ENCODE data around the gene FXYD1. TPM values are rescaled to one million over a fixed set of nuclear protein-coding genes. Genes with fewer than 3 reads are reported as not detected.

FXYD1 gene
- total RNA-seq, 4 donors from 2014 or later, result 44.4 to 92.6 (median 70.7) TPM

- H3K9me3 ChIP-seq, result no peaks in the 10 kb centered on the region
- peak overlapping the region; percentile 80 to 85 (median 82) for H3K27ac ChIP-seq (replicated peaks in 1 of 4)
- peak overlapping the region in 2 of 4 donors; percentile 58 to 59 for H3K4me3 ChIP-seq
- H3K36me3 ChIP-seq, result no peaks in the 10 kb centered on the region
- TF ChIP-seq POLR2A (IDR thresholded peaks at IDR 0.05; ENCODE audit: low read depth) (no peak), CTCF (IDR thresholded peaks at IDR 0.05) (no peak), EP300 (IDR thresholded peaks at IDR 0.05) (no peak), POLR2AphosphoS5 (IDR thresholded peaks at IDR 0.05) (peak; percentile 19 to 24)
- no peak for DNase-seq (ENCODE audit: extremely low spot score)
- 87% methylated on average over 5 of the region's 5 CpGs for WGBS
- peaks cover 13 to 60% (median 51%) of the 10 kb centered on the region in 4 donors for H3K4me1 ChIP-seq
- no peaks in the 10 kb centered on the region for H3K27me3 ChIP-seq
- intact Hi-C loops (cut with DNase I), result no loop called here
These were observed 15.1 kb upstream of the FXYD1 start for GRCh38 chr19:35123573-35123972.

- Histone ChIP-seq H3K4me1 (peaks cover 13 to 60% (median 51%) of the 10 kb centered on the region in 4 donors), H3K36me3 (no peaks in the 10 kb centered on the region), H3K27me3 (no peaks in the 10 kb centered on the region), H3K4me3 (peak overlapping the region; percentile 58 to 62 (median 60)), H3K27ac (replicated peaks in 1 of 4) (peak overlapping the region; percentile 80 to 85 (median 82)), H3K9me3 (no peaks in the 10 kb centered on the region)
- intact Hi-C loops (cut with DNase I), result no loop called here
- 8% methylated on average over 35 of the region's 42 CpGs for WGBS
- DNase-seq (ENCODE audit: extremely low spot score), result peak; percentile 95
- peak; percentile 84 for TF ChIP-seq POLR2A (IDR thresholded peaks at IDR 0.05; ENCODE audit: low read depth)
- peak in 1 of 3 experiments; percentile 27 for TF ChIP-seq CTCF (IDR thresholded peaks at IDR 0.05)
- TF ChIP-seq POLR2AphosphoS5 (IDR thresholded peaks at IDR 0.05), result peak; percentile 99
- no peak for TF ChIP-seq EP300 (IDR thresholded peaks at IDR 0.05)
These were observed 14.2 kb upstream of the FXYD1 start for GRCh38 chr19:35124098-35125060.

GRCh38 chr19:35125270-35125717 is 13.3 kb upstream of the FXYD1 start:
- Histone ChIP-seq H3K27ac (replicated peaks in 1 of 4) (peak overlapping the region; percentile 80 to 85 (median 82)), H3K36me3 (no peaks in the 10 kb centered on the region), H3K4me1 (peaks cover 10 to 59% (median 49%) of the 10 kb centered on the region in 4 donors), H3K27me3 (no peaks in the 10 kb centered on the region), H3K9me3 (no peaks in the 10 kb centered on the region), H3K4me3 (no peak overlapping the region)
- intact Hi-C loops (cut with DNase I), result no loop called here
- 98% methylated on average over 5 of the region's 19 CpGs for WGBS
- TF ChIP-seq POLR2A (IDR thresholded peaks at IDR 0.05; ENCODE audit: low read depth), result no peak
- TF ChIP-seq CTCF (IDR thresholded peaks at IDR 0.05), result no peak
- no peak for TF ChIP-seq EP300 (IDR thresholded peaks at IDR 0.05)
- TF ChIP-seq POLR2AphosphoS5 (IDR thresholded peaks at IDR 0.05), result no peak
- DNase-seq (ENCODE audit: extremely low spot score), result no peak

GRCh38 chr19:35125749-35126623 is 12.6 kb upstream of the FXYD1 start:
- intact Hi-C loops (cut with DNase I), result no loop called here
- no peak for DNase-seq (ENCODE audit: extremely low spot score)
- Histone ChIP-seq H3K27ac (replicated peaks in 1 of 4) (peak overlapping the region; percentile 80 to 85 (median 82)), H3K9me3 (no peaks in the 10 kb centered on the region), H3K36me3 (no peaks in the 10 kb centered on the region), H3K4me1 (peaks cover 10 to 52% (median 42%) of the 10 kb centered on the region in 4 donors), H3K27me3 (no peaks in the 10 kb centered on the region), H3K4me3 (peak overlapping the region in 3 of 4 donors; percentile 13 to 30 (median 23))
- WGBS, result 83% methylated on average over 4 of the region's 35 CpGs
- TF ChIP-seq EP300 (IDR thresholded peaks at IDR 0.05) (no peak), POLR2A (IDR thresholded peaks at IDR 0.05; ENCODE audit: low read depth) (no peak), CTCF (IDR thresholded peaks at IDR 0.05) (no peak), POLR2AphosphoS5 (IDR thresholded peaks at IDR 0.05) (no peak)

Data from esophagus muscularis mucosa (tissue), 4 donors.